Measurements from ENCODE around the gene SLC22A2. TPM values are rescaled to one million over a fixed set of nuclear protein-coding genes. Genes with fewer than 3 reads are reported as not detected.

SLC22A2 gene
- total RNA-seq, 3 donors from 2014 or later (not counting 1 experiment from before 2014, with no cell fraction given) = not detected

GRCh38 chr6:160203076-160203475 is 55.5 kb downstream of the SLC22A2 start:
- Mint-ChIP-seq H3K4me1 (no peaks in the 10 kb centered on the region), H3K36me3 (peaks cover 4% of the 10 kb centered on the region), H3K27ac (no peak overlapping the region), H3K9me3 (peaks cover 4 to 8% of the 10 kb centered on the region in 2 donors), H3K4me3 (no peak overlapping the region), H3K27me3 (ENCODE audit: low read depth in 2 of 2) (peaks cover 14 to 28% of the 10 kb centered on the region in 2 donors)
- TF ChIP-seq, protein P1, sequence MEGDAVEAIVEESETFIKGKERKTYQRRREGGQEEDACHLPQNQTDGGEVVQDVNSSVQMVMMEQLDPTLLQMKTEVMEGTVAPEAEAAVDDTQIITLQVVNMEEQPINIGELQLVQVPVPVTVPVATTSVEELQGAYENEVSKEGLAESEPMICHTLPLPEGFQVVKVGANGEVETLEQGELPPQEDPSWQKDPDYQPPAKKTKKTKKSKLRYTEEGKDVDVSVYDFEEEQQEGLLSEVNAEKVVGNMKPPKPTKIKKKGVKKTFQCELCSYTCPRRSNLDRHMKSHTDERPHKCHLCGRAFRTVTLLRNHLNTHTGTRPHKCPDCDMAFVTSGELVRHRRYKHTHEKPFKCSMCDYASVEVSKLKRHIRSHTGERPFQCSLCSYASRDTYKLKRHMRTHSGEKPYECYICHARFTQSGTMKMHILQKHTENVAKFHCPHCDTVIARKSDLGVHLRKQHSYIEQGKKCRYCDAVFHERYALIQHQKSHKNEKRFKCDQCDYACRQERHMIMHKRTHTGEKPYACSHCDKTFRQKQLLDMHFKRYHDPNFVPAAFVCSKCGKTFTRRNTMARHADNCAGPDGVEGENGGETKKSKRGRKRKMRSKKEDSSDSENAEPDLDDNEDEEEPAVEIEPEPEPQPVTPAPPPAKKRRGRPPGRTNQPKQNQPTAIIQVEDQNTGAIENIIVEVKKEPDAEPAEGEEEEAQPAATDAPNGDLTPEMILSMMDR (IDR thresholded peaks at IDR 0.05) = no peak
- no peaks in the 10 kb centered on the region for H3K36me3 ChIP-seq (ENCODE audit: control insufficient read depth, insufficient read depth, low read length)
- intact Hi-C loops (cut with micrococcal nuclease) = no loop called here
- H3K4me1 ChIP-seq (ENCODE audit: control insufficient read depth, insufficient read depth, low read length) = no peaks in the 10 kb centered on the region
- H3K4me3 ChIP-seq (ENCODE audit: low read length) = no peak overlapping the region
- 81% methylated on average over 3 of the region's 3 CpGs for WGBS (ENCODE audit: insufficient coverage)
- peaks cover 3% of the 10 kb centered on the region for H3K9me3 ChIP-seq (ENCODE audit: control insufficient read depth, insufficient read depth, low read length)
- H3K27ac ChIP-seq (ENCODE audit: low read length) = no peak overlapping the region
- DNase-seq = no peak
- ATAC-seq = no peak
- H3K27me3 ChIP-seq (ENCODE audit: control insufficient read depth, insufficient read depth, low read length) = no peaks in the 10 kb centered on the region

GRCh38 chr6:160202411-160202810 is 56.2 kb downstream of the SLC22A2 start:
- H3K36me3 ChIP-seq (ENCODE audit: control insufficient read depth, insufficient read depth, low read length) = no peaks in the 10 kb centered on the region

GRCh38 chr6:160201061-160201460 is 57.6 kb downstream of the SLC22A2 start:
- H3K4me3 Mint-ChIP-seq = no peak overlapping the region
- no peaks in the 10 kb centered on the region for H3K36me3 Mint-ChIP-seq

More at GRCh38 chr6:160202411-160202810, 56.2 kb downstream of the SLC22A2 start:
- DNase-seq (no peak), ATAC-seq (no peak)
- peaks cover under 1% of the 10 kb centered on the region for H3K9me3 ChIP-seq (ENCODE audit: control insufficient read depth, insufficient read depth, low read length)
- intact Hi-C loops (cut with micrococcal nuclease) = no loop called here
- Mint-ChIP-seq H3K27ac (no peak overlapping the region), H3K27me3 (ENCODE audit: low read depth in 2 of 2) (peaks cover 14 to 30% of the 10 kb centered on the region in 2 donors), H3K4me1 (no peaks in the 10 kb centered on the region), H3K36me3 (no peaks in the 10 kb centered on the region), H3K4me3 (no peak overlapping the region), H3K9me3 (peaks cover 0 to 5% of the 10 kb centered on the region in 2 donors)
- 67% methylated on average over 1 of the region's 2 CpGs for WGBS (ENCODE audit: insufficient coverage)
- no peaks in the 10 kb centered on the region for H3K27me3 ChIP-seq (ENCODE audit: control insufficient read depth, insufficient read depth, low read length)
- H3K4me3 ChIP-seq (ENCODE audit: low read length) = no peak overlapping the region
- no peak overlapping the region for H3K27ac ChIP-seq (ENCODE audit: low read length)
- no peaks in the 10 kb centered on the region for H3K4me1 ChIP-seq (ENCODE audit: control insufficient read depth, insufficient read depth, low read length)
- TF ChIP-seq, protein P1 (IDR thresholded peaks at IDR 0.05) = no peak

More at GRCh38 chr6:160201061-160201460, 57.6 kb downstream of the SLC22A2 start:
- WGBS (ENCODE audit: insufficient coverage) = 96% methylated on average over 2 of the region's 2 CpGs
- Mint-ChIP-seq H3K27ac (no peak overlapping the region), H3K9me3 (peaks cover 0 to 3% of the 10 kb centered on the region in 2 donors), H3K27me3 (ENCODE audit: low read depth in 2 of 2) (peaks cover 16 to 39% of the 10 kb centered on the region in 2 donors), H3K4me1 (no peaks in the 10 kb centered on the region)
- Histone ChIP-seq H3K9me3 (ENCODE audit: control insufficient read depth, insufficient read depth, low read length) (no peaks in the 10 kb centered on the region), H3K4me3 (ENCODE audit: low read length) (no peak overlapping the region), H3K27me3 (ENCODE audit: control insufficient read depth, insufficient read depth, low read length) (no peaks in the 10 kb centered on the region), H3K36me3 (ENCODE audit: control insufficient read depth, insufficient read depth, low read length) (no peaks in the 10 kb centered on the region), H3K4me1 (ENCODE audit: control insufficient read depth, insufficient read depth, low read length) (no peaks in the 10 kb centered on the region), H3K27ac (ENCODE audit: low read length) (no peak overlapping the region)
- no peak for ATAC-seq
- TF ChIP-seq, protein P1 (IDR thresholded peaks at IDR 0.05) = no peak
- intact Hi-C loops (cut with micrococcal nuclease) = no loop called here
- no peak for DNase-seq
